ENCODE data around the gene IL1R1.

DNA sequence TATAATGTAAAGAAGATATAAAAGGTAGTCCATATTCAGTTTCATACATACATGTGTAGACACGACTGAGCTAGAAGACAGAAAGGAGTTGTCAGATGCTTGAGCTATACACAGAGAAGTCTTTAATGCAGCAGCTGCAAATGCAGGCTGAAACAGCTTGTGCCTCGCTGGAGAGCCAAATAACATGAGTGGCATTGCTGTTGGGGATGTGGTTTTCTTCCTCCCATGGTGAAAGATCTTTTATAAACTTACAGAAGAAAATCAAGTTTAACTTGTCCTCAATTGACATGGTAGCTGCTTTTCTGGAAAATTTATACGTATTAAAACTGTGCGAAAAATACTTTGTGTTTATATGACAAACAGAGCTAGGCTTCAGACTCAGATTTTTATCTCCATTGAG lies 16.4 kb upstream of the IL1R1 start:
- TF ChIP-seq CTCF (IDR thresholded peaks at IDR 0.05) = no peak
- TF ChIP-seq POLR2A (IDR thresholded peaks at IDR 0.05; ENCODE audit: low read depth) = no peak
- no peak for TF ChIP-seq EP300 (IDR thresholded peaks at IDR 0.05)
- TF ChIP-seq POLR2AphosphoS5 (IDR thresholded peaks at IDR 0.05) = no peak

Data from esophagus muscularis mucosa (tissue), 4 donors.